ENCODE measurements around the gene SDF4. TPM values are rescaled to one million over a fixed set of nuclear protein-coding genes. Genes with fewer than 3 reads are reported as not detected.

SDF4 gene
- total and polyA plus RNA-seq, 2 of the 4 experiments (the other 2 are of a cell fraction): 57.0 to 250 TPM

- no peak overlapping the region for H4K91ac ChIP-seq (ENCODE audit: insufficient read depth, low read depth, low read length)
- ChIA-PET POLR2A (ENCODE audit: unreplicated experiment) (no interaction called here), CTCF (no interaction called here)
- no peak overlapping the region for H3K14ac ChIP-seq (replicated peaks; ENCODE audit: low read depth, low read length)
- intact Hi-C loops (cut with micrococcal nuclease) (no loop called here), dilution Hi-C loops (cut with HindIII; ENCODE audit: low sequenced_read_pairs, unreplicated experiment) (no loop called here), in situ Hi-C loops (cut with MboI; ENCODE audit: low sequenced_read_pairs) (no loop called here)
- H3K4ac ChIP-seq (ENCODE audit: low read depth, low read length): no peak overlapping the region
- no peak overlapping the region for H3K56ac ChIP-seq (ENCODE audit: extremely low read depth, insufficient read depth, low read length)
- no peak overlapping the region for H2BK120ac ChIP-seq (ENCODE audit: low read depth, low read length)
- H3K9me3 ChIP-seq (ENCODE audit: control insufficient read depth, insufficient read depth, low read length): no peaks in the 10 kb centered on the region
- BruUV-seq (replicated peaks): no TSS peak
- no peak overlapping the region for H3K27ac ChIP-seq (ENCODE audit: insufficient read depth, low read length)
- no peak overlapping the region for H3K9ac ChIP-seq (ENCODE audit: low read depth, low read length)
- H4K5ac ChIP-seq (ENCODE audit: low read depth, low read length): no peak overlapping the region
- H3K4me2 ChIP-seq (ENCODE audit: low read depth, low read length): no peak overlapping the region
- TF ChIP-seq MXI1 (IDR thresholded peaks at IDR 0.05; ENCODE audit: borderline replicate concordance, low read depth, low read length) (no peak), RAD21 (IDR thresholded peaks at IDR 0.05; ENCODE audit: low read length) (no peak), FOS (IDR thresholded peaks at IDR 0.05; ENCODE audit: low read depth, low read length) (no peak), BHLHE40 (IDR thresholded peaks at IDR 0.05; ENCODE audit: low read depth, low read length) (no peak), CTCF (conservative IDR thresholded peaks at IDR 0.05; ENCODE audit: low read depth, low read length) (no peak), NFE2L2 (IDR thresholded peaks at IDR 0.05; ENCODE audit: low read depth, low read length) (no peak), MAZ (IDR thresholded peaks at IDR 0.05; ENCODE audit: borderline replicate concordance, low read depth, low read length) (no peak), MAFK (IDR thresholded peaks at IDR 0.05; ENCODE audit: low read depth, low read length) (no peak), CHD1 (IDR thresholded peaks at IDR 0.05; ENCODE audit: low read depth, low read length) (no peak), POLR2A (IDR thresholded peaks at IDR 0.05; ENCODE audit: low read depth, low read length) (no peak), ELK1 (IDR thresholded peaks at IDR 0.05; ENCODE audit: borderline replicate concordance, low read depth, low read length) (no peak), SMC3 (IDR thresholded peaks at IDR 0.05; ENCODE audit: low read depth, low read length) (no peak)
- no peak overlapping the region for H3K18ac ChIP-seq (ENCODE audit: low read depth, low read length)
- H3K4me3 ChIP-seq (ENCODE audit: insufficient read depth, low read depth, low read length): no peak overlapping the region
- H4K8ac ChIP-seq (ENCODE audit: low read depth in 2 of 2, low read length in 2 of 2): no peak overlapping the region
- WGBS, 2 experiments (ENCODE audit: extremely low coverage in 2 of 2, insufficient read length in 1 of 2): 94% methylated on average over 3 of the region's 19 CpGs; no CpG with 5 or more reads in 1 of the 2 experiments
- H3K79me1 ChIP-seq (ENCODE audit: low read depth in 1 of 2, low read length in 2 of 2): no peaks in the 10 kb centered on the region
- no peak overlapping the region for H2AK9ac ChIP-seq (replicated peaks; ENCODE audit: low read depth, low read length, poor library complexity)
- H2BK20ac ChIP-seq (ENCODE audit: low read depth, low read length): no peak overlapping the region
- ATAC-seq (ENCODE audit: low read depth): no peak
- no peaks in the 10 kb centered on the region; the same call in 1 of the 2 replicates for H3K27me3 ChIP-seq (ENCODE audit: control insufficient read depth, insufficient read depth, low read length)
- H3K23ac ChIP-seq (ENCODE audit: low read depth, low read length): no peak overlapping the region
- no peak overlapping the region for H2BK15ac ChIP-seq (ENCODE audit: low read depth, low read length)
- H2AK5ac ChIP-seq (ENCODE audit: low read depth, low read length): no peak overlapping the region
- no peaks in the 10 kb centered on the region for H3K9me1 ChIP-seq (ENCODE audit: insufficient read depth, low read length)
- DNase-seq: no peak
- no peak overlapping the region for H2BK5ac ChIP-seq (ENCODE audit: low read depth, low read length, poor library complexity, severe bottlenecking)
- peaks cover 12% of the 10 kb centered on the region for H3K4me1 ChIP-seq (ENCODE audit: control insufficient read depth, insufficient read depth, low read length)
- no peak overlapping the region for H2AFZ ChIP-seq (replicated peaks; ENCODE audit: low read length, poor library complexity)
- H4K20me1 ChIP-seq (ENCODE audit: insufficient read depth, low read length): no peaks in the 10 kb centered on the region
- no peaks in the 10 kb centered on the region for H3K36me3 ChIP-seq (ENCODE audit: control insufficient read depth, insufficient read depth, low read length)
Observed at GRCh38 chr1:1204998-1205768, 26.6 kb downstream of the SDF4 start.

Data from IMR-90 (cell line).